Neural progenitor cell (in vitro differentiated cells): Measurements from ENCODE around the gene ZFHX3.

Experiments used
- EZH2 ChIP-seq: fragments of 200-600 bp; sonication (generic); IDR thresholded peaks from 2 replicates; pipeline ENCODE4 v1.6.1; 2017; ENCODE audit warnings: antibody characterized with exemption, mild to moderate bottlenecking, moderate library complexity
- TF ChIP-seq, protein P1 (sequence below): fragments of 200-600 bp; sonication (generic); IDR thresholded peaks from 2 replicates; pipeline ENCODE4 v1.5.1; 2017; ENCODE audit warnings: antibody characterized with exemption, mild to moderate bottlenecking

- TF ChIP-seq, protein P1, sequence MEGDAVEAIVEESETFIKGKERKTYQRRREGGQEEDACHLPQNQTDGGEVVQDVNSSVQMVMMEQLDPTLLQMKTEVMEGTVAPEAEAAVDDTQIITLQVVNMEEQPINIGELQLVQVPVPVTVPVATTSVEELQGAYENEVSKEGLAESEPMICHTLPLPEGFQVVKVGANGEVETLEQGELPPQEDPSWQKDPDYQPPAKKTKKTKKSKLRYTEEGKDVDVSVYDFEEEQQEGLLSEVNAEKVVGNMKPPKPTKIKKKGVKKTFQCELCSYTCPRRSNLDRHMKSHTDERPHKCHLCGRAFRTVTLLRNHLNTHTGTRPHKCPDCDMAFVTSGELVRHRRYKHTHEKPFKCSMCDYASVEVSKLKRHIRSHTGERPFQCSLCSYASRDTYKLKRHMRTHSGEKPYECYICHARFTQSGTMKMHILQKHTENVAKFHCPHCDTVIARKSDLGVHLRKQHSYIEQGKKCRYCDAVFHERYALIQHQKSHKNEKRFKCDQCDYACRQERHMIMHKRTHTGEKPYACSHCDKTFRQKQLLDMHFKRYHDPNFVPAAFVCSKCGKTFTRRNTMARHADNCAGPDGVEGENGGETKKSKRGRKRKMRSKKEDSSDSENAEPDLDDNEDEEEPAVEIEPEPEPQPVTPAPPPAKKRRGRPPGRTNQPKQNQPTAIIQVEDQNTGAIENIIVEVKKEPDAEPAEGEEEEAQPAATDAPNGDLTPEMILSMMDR = no peak
- TF ChIP-seq EZH2 = peak; percentile 6
These were observed 15.2 kb downstream of the ZFHX3 start for GRCh38 chr16:73032541-73033270.
